Neutrophil (primary cell): ENCODE results near the gene SYVN1.
"Not testable (repeated sequence)": the region's sequence is repeated elsewhere in the genome, so short reads cannot be mapped to it uniquely, and the experiment has no call there.

Source experiments
- H3K27ac ChIP-seq: fragments of 200-600 bp; sonication (generic); 2 replicates; pipeline ENCODE4 v1.5.1; 2016; ENCODE audit warnings: mild to moderate bottlenecking, moderate library complexity
- H3K27me3 ChIP-seq: fragments of 200-600 bp; sonication (generic); 2 replicates; pipeline ENCODE4 v1.6.0; 2016; ENCODE audit warnings: mild to moderate bottlenecking
- H3K36me3 ChIP-seq: fragments of 200-600 bp; sonication (generic); 2 replicates; pipeline ENCODE4 v1.5.1; 2017
- H3K4me1 ChIP-seq, 2 experiments: fragments of 200-600 bp in 1 of 2; sonication (generic) in 1 of 2; 1 replicate in 1 of 2; 2 replicates in 1 of 2; pipeline versions ENCODE4 v1.5.1 to v1.6.1; 2013 to 2016; ENCODE audit warnings: low read depth in 1 of 2, low read length in 1 of 2, mild to moderate bottlenecking in 1 of 2, moderate library complexity in 1 of 2; ENCODE audit not compliant: control insufficient read depth in 1 of 2, insufficient read depth in 1 of 2
- H3K4me3 ChIP-seq, 2 experiments: fragments of 200-600 bp in 1 of 2; sonication (generic) in 1 of 2; 1 replicate in 1 of 2; 2 replicates in 1 of 2; pipeline ENCODE4 v1.5.1; 2013 to 2016; ENCODE audit warnings: low read depth in 1 of 2, low read length in 1 of 2, mild to moderate bottlenecking in 1 of 2, moderate library complexity in 1 of 2
- H3K9me3 ChIP-seq: fragments of 200-600 bp; sonication (generic); 2 replicates; pipeline ENCODE4 v1.5.1; 2016
- CTCF ChIP-seq: fragments of 200-600 bp; sonication (generic); IDR thresholded peaks from 2 replicates; pipeline ENCODE4 v1.5.1; 2016; ENCODE audit warnings: antibody characterized with exemption

The SYVN1 gene

GRCh38 chr11:65124480-65125196 is 9.7 kb downstream of the SYVN1 start:
- Histone ChIP-seq H3K36me3 (peaks cover 72% of the 10 kb centered on the region), H3K27ac (no peak overlapping the region), H3K4me1 (peaks cover 24 to 25% of the 10 kb centered on the region in 2 experiments), H3K9me3 (no peaks in the 10 kb centered on the region), H3K27me3 (no peaks in the 10 kb centered on the region), H3K4me3 (no peak overlapping the region)
- no peak for TF ChIP-seq CTCF

DNA sequence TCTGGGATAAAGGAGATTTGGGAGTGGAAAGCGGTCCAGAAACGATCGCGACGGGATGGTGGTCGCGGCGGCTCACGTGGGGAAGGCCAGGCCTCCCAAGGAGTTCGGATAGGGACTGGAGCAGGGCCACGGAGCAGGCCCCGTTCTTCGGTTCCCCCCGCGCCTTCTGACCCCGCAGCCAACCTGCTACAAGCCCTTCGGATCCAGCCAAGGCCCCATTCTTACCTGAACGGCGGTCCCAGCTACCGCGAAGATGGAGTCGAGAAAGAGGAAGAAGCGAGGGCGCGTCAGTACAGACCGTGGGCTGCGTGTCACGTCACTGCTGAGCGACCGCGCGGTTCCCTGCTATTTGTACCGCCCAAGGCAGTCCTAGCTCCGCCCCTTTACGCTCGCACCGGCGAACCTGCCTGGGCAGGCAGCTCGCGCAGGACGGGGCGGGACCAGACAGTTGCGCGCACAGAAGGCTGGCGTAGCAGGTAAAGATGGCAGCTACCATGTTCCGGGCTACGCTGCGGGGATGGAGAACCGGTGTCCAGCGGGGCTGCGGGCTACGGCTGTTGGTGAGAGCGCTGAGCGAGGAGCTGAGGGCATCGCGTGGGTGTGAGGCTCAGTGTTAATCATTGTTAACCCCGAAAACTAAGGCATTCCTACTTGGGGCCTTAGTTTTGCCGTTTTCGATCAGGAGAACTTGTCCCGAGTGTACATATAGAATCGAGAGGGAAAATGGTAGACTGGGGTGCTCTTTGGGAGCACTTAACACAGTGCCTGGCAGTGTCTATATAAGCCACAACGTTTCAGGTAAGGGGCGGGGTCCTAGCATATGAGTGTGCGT is 12.2 kb downstream of the SYVN1 start, which contains the start of the genes FAU and MRPL49:
Gene FAU, minus strand, starts transcription at position 270 of the 832 bp plus-strand sequence. CDS start 321 bp downstream, outside the sequence.
Gene MRPL49, plus strand, starts transcription at position 457 of the 832 bp plus-strand sequence. Its CDS starts 26 bp downstream, at position 483.
- H3K4me3 ChIP-seq, result peak within 1 kb of the TSS; percentile 79 to 91
- peaks cover 35 to 37% of the 10 kb centered on the region in 2 experiments for H3K4me1 ChIP-seq
- peak within 1 kb of the TSS; percentile 90 for H3K27ac ChIP-seq
- H3K36me3 ChIP-seq, result peaks cover 64% of the 10 kb centered on the region
- no peak for TF ChIP-seq CTCF
- no peaks in the 10 kb centered on the region for H3K9me3 ChIP-seq
- no peaks in the 10 kb centered on the region for H3K27me3 ChIP-seq

DNA sequence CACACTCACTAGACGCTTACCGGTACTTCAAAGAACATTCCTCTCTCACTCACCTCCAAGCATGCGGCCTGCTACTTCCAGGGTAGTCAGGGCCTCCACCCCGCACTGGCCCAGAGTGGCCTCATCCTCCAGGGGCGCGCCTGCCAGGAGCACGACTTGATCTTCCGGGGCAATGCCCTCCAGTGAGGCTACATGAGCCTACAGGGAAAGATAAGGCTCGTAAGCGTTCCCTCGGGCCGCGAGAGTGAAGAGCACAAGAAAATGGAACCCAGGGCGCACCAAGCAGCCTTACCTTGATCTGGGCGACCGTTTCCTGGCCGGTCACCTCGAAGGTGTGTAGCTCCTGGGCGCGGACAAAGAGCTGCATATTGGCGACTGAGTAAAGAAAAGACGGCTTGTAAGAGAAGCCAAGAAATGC is 12.9 kb downstream of the SYVN1 start:
- peaks cover 58% of the 10 kb centered on the region for H3K36me3 ChIP-seq
- TF ChIP-seq CTCF, result no peak
- peak overlapping the region; percentile 79 to 91 for H3K4me3 ChIP-seq
- peak overlapping the region; percentile 90 for H3K27ac ChIP-seq
- H3K9me3 ChIP-seq, result no peaks in the 10 kb centered on the region
- H3K27me3 ChIP-seq, result no peaks in the 10 kb centered on the region
- H3K4me1 ChIP-seq, result peaks cover 42 to 43% of the 10 kb centered on the region in 2 experiments

DNA sequence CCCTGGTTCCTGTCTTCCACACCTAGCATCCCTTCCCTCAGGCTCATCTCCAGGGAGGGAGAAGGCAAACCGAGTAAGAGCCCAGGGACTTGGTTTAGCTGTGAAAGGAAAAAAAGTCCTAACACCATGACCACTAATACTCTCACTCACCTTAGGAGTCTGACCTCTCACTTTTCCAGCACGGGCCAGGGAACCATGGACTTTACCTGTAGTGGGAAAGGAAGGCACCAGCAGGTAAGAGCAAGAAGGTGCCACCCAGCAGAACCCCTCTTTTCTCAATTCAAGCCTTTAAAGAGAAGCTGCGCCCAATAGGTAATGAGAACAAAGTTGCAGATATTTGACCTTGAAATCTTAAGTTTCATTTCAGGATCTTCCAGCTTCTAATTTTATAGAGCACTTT is 13.5 kb downstream of the SYVN1 start:
- Histone ChIP-seq H3K27me3 (no peaks in the 10 kb centered on the region), H3K4me1 (peaks cover 44 to 46% of the 10 kb centered on the region in 2 experiments), H3K9me3 (no peaks in the 10 kb centered on the region), H3K4me3 (peak overlapping the region; percentile 79 to 91), H3K27ac (peak overlapping the region; percentile 90), H3K36me3 (peaks cover 52% of the 10 kb centered on the region)
- TF ChIP-seq CTCF, result no peak

DNA sequence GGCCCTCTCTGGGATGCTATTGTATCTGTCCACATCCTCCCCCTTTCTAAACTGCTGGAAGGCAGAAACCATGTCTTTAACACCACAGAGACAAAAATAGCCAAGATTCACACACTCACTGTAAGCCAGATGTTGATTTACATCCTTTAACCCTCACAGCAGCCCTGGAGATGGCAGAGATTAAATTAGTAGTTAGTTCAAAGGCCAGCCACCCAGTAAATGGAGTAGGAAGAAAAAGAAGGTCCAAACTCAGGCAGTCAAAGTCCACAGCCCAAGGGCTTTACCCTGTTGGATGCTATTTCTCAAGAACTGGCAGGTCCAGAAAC is 14.7 kb downstream of the SYVN1 start:
- no peak overlapping the region for H3K4me3 ChIP-seq
- peaks cover 44 to 46% of the 10 kb centered on the region in 2 experiments for H3K4me1 ChIP-seq
- peak overlapping the region; percentile 90 for H3K27ac ChIP-seq

DNA sequence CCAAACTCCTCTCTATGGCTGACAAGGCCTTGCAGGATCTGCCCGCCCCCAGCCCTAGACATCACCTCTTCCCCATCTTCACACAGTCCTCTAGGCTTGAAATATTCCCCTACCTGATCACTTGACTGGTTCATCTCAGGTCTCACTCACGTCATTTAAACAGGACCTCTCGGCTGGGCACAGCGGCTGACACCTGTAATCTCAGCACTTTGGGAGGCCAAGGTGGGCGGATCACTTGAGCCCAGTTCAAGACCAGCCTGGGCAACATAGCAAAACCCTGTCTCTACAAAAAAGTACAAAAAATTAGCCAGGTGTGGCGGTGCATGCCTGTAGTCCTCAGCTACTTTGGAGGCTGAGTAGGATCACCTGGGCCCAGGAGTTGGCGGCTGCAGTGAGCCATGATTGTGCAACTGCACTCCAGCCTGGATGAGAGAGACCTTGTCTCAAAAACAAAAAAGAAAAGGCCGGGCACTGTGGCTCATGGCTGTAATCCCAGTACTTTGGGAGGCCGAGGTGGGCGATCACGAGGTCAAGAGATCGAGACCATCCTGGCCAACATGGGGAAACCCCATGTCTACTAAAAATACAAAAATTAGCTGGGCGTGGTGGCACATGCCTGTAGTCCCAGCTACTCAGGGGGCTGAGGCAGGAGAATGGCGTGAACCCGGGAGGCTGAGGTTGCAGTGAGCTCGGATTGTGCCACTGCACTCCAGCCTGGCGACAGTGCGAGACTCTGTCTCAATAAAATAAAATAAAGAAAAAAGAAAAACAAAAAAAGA is 15.2 kb downstream of the SYVN1 start:
- peaks cover 36% of the 10 kb centered on the region for H3K36me3 ChIP-seq
- peak overlapping the region; percentile 90 for H3K27ac ChIP-seq

More for the DNA sequence above, 14.7 kb downstream of the SYVN1 start:
- H3K9me3 ChIP-seq, result no peaks in the 10 kb centered on the region
- peaks cover 2% of the 10 kb centered on the region for H3K27me3 ChIP-seq
- no peak for TF ChIP-seq CTCF
- peaks cover 40% of the 10 kb centered on the region for H3K36me3 ChIP-seq

More for the DNA sequence above, 15.2 kb downstream of the SYVN1 start:
- peaks cover 44 to 46% of the 10 kb centered on the region in 2 experiments for H3K4me1 ChIP-seq
- not testable (repeated sequence) for H3K4me3 ChIP-seq, H3K27me3 ChIP-seq, H3K9me3 ChIP-seq
